Astrocyte (in vitro differentiated cells and primary cell): ENCODE measurements around the gene SPPL2B. TPM values are rescaled to one million over a fixed set of nuclear protein-coding genes. Genes with fewer than 3 reads are reported as not detected.

ENCODE experiments used
- DNase-seq: peaks from one replicate; pipeline ENCODE4 v3.0.0-alpha.2; 2010; ENCODE audit warnings: low read depth
- FAIRE-seq: peaks from 2 replicates; lab custom pipeline; 2011; peaks lifted over from hg19 to GRCh38; lab: Jason Lieb, UNC
- H2AFZ ChIP-seq: 2 replicates; pipeline ENCODE4 v1.6.0; 2012; ENCODE audit warnings: low read depth, low read length, inconsistent platforms
- H3K27ac ChIP-seq: 2 replicates; pipeline ENCODE4 v1.5.1; 2011; ENCODE audit warnings: low read depth, low read length, inconsistent platforms
- H3K27me3 ChIP-seq: 2 replicates; pipeline ENCODE4 v1.6.0; 2011; ENCODE audit warnings: low read length, inconsistent platforms; ENCODE audit not compliant: insufficient read depth
- H3K36me3 ChIP-seq: 2 replicates; pipeline ENCODE4 v1.5.1; 2011; ENCODE audit warnings: low read length, inconsistent platforms; ENCODE audit not compliant: insufficient read depth
- H3K4me1 ChIP-seq: 2 replicates; pipeline ENCODE4 v1.5.1; 2011; ENCODE audit warnings: low read length, inconsistent platforms; ENCODE audit not compliant: insufficient read depth
- H3K4me2 ChIP-seq: 2 replicates; pipeline ENCODE4 v1.6.0; 2012; ENCODE audit warnings: low read length, inconsistent platforms
- H3K4me3 ChIP-seq: 2 replicates; pipeline ENCODE4 v1.5.1; 2011; ENCODE audit warnings: low read depth, mild to moderate bottlenecking, low read length, inconsistent platforms; ENCODE audit not compliant: insufficient read depth
- H3K79me2 ChIP-seq: 2 replicates; pipeline ENCODE4 v1.6.0; 2012; ENCODE audit warnings: mild to moderate bottlenecking, low read length, inconsistent platforms; ENCODE audit not compliant: insufficient read depth
- H3K9ac ChIP-seq: 2 replicates; pipeline ENCODE4 v1.6.0; 2012; ENCODE audit warnings: mild to moderate bottlenecking, low read length, inconsistent platforms
- H3K9me3 ChIP-seq: 2 replicates; pipeline ENCODE4 v1.5.1; 2012; ENCODE audit warnings: low read depth, mild to moderate bottlenecking, low read length, inconsistent platforms; ENCODE audit not compliant: insufficient read depth
- H4K20me1 ChIP-seq: 2 replicates; pipeline ENCODE4 v1.6.0; 2012; ENCODE audit warnings: low read length, inconsistent platforms; ENCODE audit not compliant: insufficient read depth
- H3K27ac Mint-ChIP-seq: one replicate; pipeline ENCODE4 v1.8.0; 2021; ENCODE audit warnings: mild to moderate bottlenecking, mixed read lengths; ENCODE audit not compliant: unreplicated experiment
- H3K27me3 Mint-ChIP-seq: one replicate; pipeline ENCODE4 v1.8.0; 2021; ENCODE audit warnings: low read depth, mixed read lengths; ENCODE audit not compliant: unreplicated experiment
- H3K36me3 Mint-ChIP-seq: one replicate; pipeline ENCODE4 v1.8.0; 2021; ENCODE audit warnings: low read depth, mixed read lengths; ENCODE audit not compliant: unreplicated experiment
- H3K4me1 Mint-ChIP-seq: one replicate; pipeline ENCODE4 v1.8.0; 2021; ENCODE audit warnings: low read depth, mixed read lengths; ENCODE audit not compliant: unreplicated experiment
- H3K4me3 Mint-ChIP-seq: one replicate; pipeline ENCODE4 v1.8.0; 2021; ENCODE audit warnings: mild to moderate bottlenecking, moderate library complexity, mixed read lengths; ENCODE audit not compliant: unreplicated experiment
- H3K9me3 Mint-ChIP-seq: one replicate; pipeline ENCODE4 v1.8.0; 2021; ENCODE audit warnings: mild to moderate bottlenecking, mixed read lengths; ENCODE audit not compliant: unreplicated experiment
- EZH2 ChIP-seq: IDR thresholded peaks from 2 replicates; pipeline ENCODE4 v1.6.1; 2012; ENCODE audit warnings: mild to moderate bottlenecking, low read length, inconsistent platforms; ENCODE audit not compliant: insufficient read depth
- total RNA-seq: library from RNA; stranded (reverse); gene quantifications from 2 replicates; pipeline ENCODE4 v1.2.1, GENCODE V29; 2021
- TF ChIP-seq, protein P1 (sequence below): IDR thresholded peaks from 2 replicates; pipeline ENCODE4 v1.5.1; 2011; ENCODE audit warnings: low read depth, mild to moderate bottlenecking, inconsistent platforms, low read length, moderate library complexity; ENCODE audit not compliant: insufficient read depth

SPPL2B gene
- total RNA-seq, 1 donor from 2014 or later, result 55.4 TPM

GRCh38 chr19:2320049-2320448 lies 8.4 kb upstream of the SPPL2B start:
- H3K36me3 Mint-ChIP-seq, result peaks cover 3% of the 10 kb centered on the region

GRCh38 chr19:2320939-2321338 lies 7.5 kb upstream of the SPPL2B start:
- peaks cover 2% of the 10 kb centered on the region for H3K36me3 ChIP-seq
- TF ChIP-seq, protein P1, sequence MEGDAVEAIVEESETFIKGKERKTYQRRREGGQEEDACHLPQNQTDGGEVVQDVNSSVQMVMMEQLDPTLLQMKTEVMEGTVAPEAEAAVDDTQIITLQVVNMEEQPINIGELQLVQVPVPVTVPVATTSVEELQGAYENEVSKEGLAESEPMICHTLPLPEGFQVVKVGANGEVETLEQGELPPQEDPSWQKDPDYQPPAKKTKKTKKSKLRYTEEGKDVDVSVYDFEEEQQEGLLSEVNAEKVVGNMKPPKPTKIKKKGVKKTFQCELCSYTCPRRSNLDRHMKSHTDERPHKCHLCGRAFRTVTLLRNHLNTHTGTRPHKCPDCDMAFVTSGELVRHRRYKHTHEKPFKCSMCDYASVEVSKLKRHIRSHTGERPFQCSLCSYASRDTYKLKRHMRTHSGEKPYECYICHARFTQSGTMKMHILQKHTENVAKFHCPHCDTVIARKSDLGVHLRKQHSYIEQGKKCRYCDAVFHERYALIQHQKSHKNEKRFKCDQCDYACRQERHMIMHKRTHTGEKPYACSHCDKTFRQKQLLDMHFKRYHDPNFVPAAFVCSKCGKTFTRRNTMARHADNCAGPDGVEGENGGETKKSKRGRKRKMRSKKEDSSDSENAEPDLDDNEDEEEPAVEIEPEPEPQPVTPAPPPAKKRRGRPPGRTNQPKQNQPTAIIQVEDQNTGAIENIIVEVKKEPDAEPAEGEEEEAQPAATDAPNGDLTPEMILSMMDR, result no peak
- no peak for TF ChIP-seq EZH2
- no peaks in the 10 kb centered on the region for H3K9me3 ChIP-seq
- H3K27me3 ChIP-seq, result no peaks in the 10 kb centered on the region
- H3K4me1 ChIP-seq, result no peaks in the 10 kb centered on the region
- FAIRE-seq, result no peak
- H3K27ac Mint-ChIP-seq, result no peak overlapping the region
- no peak overlapping the region for H3K27ac ChIP-seq
- H3K4me1 Mint-ChIP-seq, result peaks cover under 1% of the 10 kb centered on the region
- H3K79me2 ChIP-seq, result peaks cover 15% of the 10 kb centered on the region
- H3K4me2 ChIP-seq, result no peak overlapping the region
- H3K9ac ChIP-seq, result no peak overlapping the region
- no peak for DNase-seq
- H4K20me1 ChIP-seq, result peaks cover 24% of the 10 kb centered on the region
- no peak overlapping the region for H3K4me3 Mint-ChIP-seq
- H3K36me3 Mint-ChIP-seq, result peaks cover 3% of the 10 kb centered on the region
- no peaks in the 10 kb centered on the region for H3K27me3 Mint-ChIP-seq
- H2AFZ ChIP-seq, result no peak overlapping the region
- no peak overlapping the region for H3K4me3 ChIP-seq
- no peaks in the 10 kb centered on the region for H3K9me3 Mint-ChIP-seq

More at GRCh38 chr19:2320049-2320448, 8.4 kb upstream of the SPPL2B start:
- H3K9me3 ChIP-seq, result peaks cover 6% of the 10 kb centered on the region
- H3K9ac ChIP-seq, result no peak overlapping the region
- H4K20me1 ChIP-seq, result peaks cover 15% of the 10 kb centered on the region
- H3K4me3 Mint-ChIP-seq, result no peak overlapping the region
- H3K27me3 Mint-ChIP-seq, result no peaks in the 10 kb centered on the region
- no peaks in the 10 kb centered on the region for H3K27me3 ChIP-seq
- H3K4me3 ChIP-seq, result no peak overlapping the region
- H3K79me2 ChIP-seq, result peaks cover 6% of the 10 kb centered on the region
- no peak overlapping the region for H3K27ac Mint-ChIP-seq
- no peak overlapping the region for H2AFZ ChIP-seq
- peaks cover 3% of the 10 kb centered on the region for H3K9me3 Mint-ChIP-seq
- H3K36me3 ChIP-seq, result peaks cover 2% of the 10 kb centered on the region
- H3K27ac ChIP-seq, result no peak overlapping the region
- no peak overlapping the region for H3K4me2 ChIP-seq
- no peaks in the 10 kb centered on the region for H3K4me1 Mint-ChIP-seq
- no peaks in the 10 kb centered on the region for H3K4me1 ChIP-seq
- no peak for TF ChIP-seq EZH2
- TF ChIP-seq, protein P1, result no peak
- DNase-seq, result no peak
- FAIRE-seq, result no peak

- H3K4me1 ChIP-seq, result peaks cover under 1% of the 10 kb centered on the region
- Mint-ChIP-seq H3K27me3 (no peaks in the 10 kb centered on the region), H3K36me3 (peaks cover 5% of the 10 kb centered on the region), H3K9me3 (no peaks in the 10 kb centered on the region), H3K27ac (no peak overlapping the region), H3K4me1 (peaks cover 2% of the 10 kb centered on the region), H3K4me3 (no peak overlapping the region)
- H2AFZ ChIP-seq, result no peak overlapping the region
- no peak for FAIRE-seq
- H3K27me3 ChIP-seq, result no peaks in the 10 kb centered on the region
- DNase-seq, result no peak
- no peak overlapping the region for H3K4me2 ChIP-seq
- peaks cover 2% of the 10 kb centered on the region for H3K36me3 ChIP-seq
- no peak overlapping the region for H3K4me3 ChIP-seq
- no peak overlapping the region for H3K27ac ChIP-seq
- no peak overlapping the region for H3K9ac ChIP-seq
- peaks cover 23% of the 10 kb centered on the region for H3K79me2 ChIP-seq
- no peaks in the 10 kb centered on the region for H3K9me3 ChIP-seq
- H4K20me1 ChIP-seq, result peaks cover 28% of the 10 kb centered on the region
- TF ChIP-seq, protein P1, result no peak
- no peak for TF ChIP-seq EZH2
Measured at GRCh38 chr19:2321565-2322283, 6.8 kb upstream of the SPPL2B start.
